ENCODE data around the gene MAP1LC3B2. TPM values are rescaled to one million over a fixed set of nuclear protein-coding genes. Genes with fewer than 3 reads are reported as not detected.

The MAP1LC3B2 gene
- total RNA-seq, 6 experiments from 2014 or later: 0.59 to 1.0 (median 0.70) TPM; not detected in 3

GRCh38 chr12:116551619-116551951, 7.6 kb upstream of the MAP1LC3B2 start:
- no peaks in the 10 kb centered on the region for H3K9me3 ChIP-seq
- no peak for DNase-seq
- no peak for ATAC-seq
- no peaks in the 10 kb centered on the region for H3K27me3 ChIP-seq
- no peak overlapping the region for H3K4me3 ChIP-seq
- H3K36me3 ChIP-seq: no peaks in the 10 kb centered on the region
- no peak for TF ChIP-seq CTCF (IDR thresholded peaks at IDR 0.05)
- TF ChIP-seq POLR2A (IDR thresholded peaks at IDR 0.05): no peak
- H3K27ac ChIP-seq: no peak overlapping the region
- no peaks in the 10 kb centered on the region for H3K4me1 ChIP-seq
- WGBS (ENCODE audit: insufficient coverage, low coverage, low lambda C conversion rate, missing lambda C conversion rate): 67% methylated on average over 2 of the region's 2 CpGs
- intact Hi-C loops (cut with DNase I): no loop called here

- intact Hi-C loops (cut with DNase I): no loop called here
- peak in 2 of 4 donors; percentile 21 to 44 for ATAC-seq
Observed at GRCh38 chr12:116551952-116552772, 7.0 kb upstream of the MAP1LC3B2 start.

GRCh38 chr12:116552773-116553373, 6.3 kb upstream of the MAP1LC3B2 start:
- Histone ChIP-seq H3K27me3 (no peaks in the 10 kb centered on the region), H3K4me3 (no peak overlapping the region), H3K9me3 (no peaks in the 10 kb centered on the region), H3K4me1 (no peaks in the 10 kb centered on the region), H3K27ac (no peak overlapping the region), H3K36me3 (no peaks in the 10 kb centered on the region)
- 87% methylated on average over 14 of the region's 17 CpGs for WGBS (ENCODE audit: insufficient coverage, low coverage, low lambda C conversion rate, missing lambda C conversion rate)
- intact Hi-C loops (cut with DNase I): no loop called here
- DNase-seq (no peak), ATAC-seq (no peak)
- TF ChIP-seq CTCF (IDR thresholded peaks at IDR 0.05) (no peak), POLR2A (IDR thresholded peaks at IDR 0.05) (no peak)

More at GRCh38 chr12:116551952-116552772, 7.0 kb upstream of the MAP1LC3B2 start:
- Histone ChIP-seq H3K9me3 (no peaks in the 10 kb centered on the region), H3K36me3 (no peaks in the 10 kb centered on the region), H3K27me3 (no peaks in the 10 kb centered on the region), H3K4me1 (no peaks in the 10 kb centered on the region), H3K27ac (no peak overlapping the region), H3K4me3 (no peak overlapping the region)
- no peak for DNase-seq
- 81% methylated on average over 16 of the region's 16 CpGs for WGBS (ENCODE audit: insufficient coverage, low coverage, low lambda C conversion rate, missing lambda C conversion rate)
- TF ChIP-seq POLR2A (IDR thresholded peaks at IDR 0.05) (no peak), CTCF (IDR thresholded peaks at IDR 0.05) (no peak)

- intact Hi-C loops (cut with DNase I): no loop called here
- TF ChIP-seq CTCF (IDR thresholded peaks at IDR 0.05): no peak
- TF ChIP-seq POLR2A (IDR thresholded peaks at IDR 0.05): no peak
- no peaks in the 10 kb centered on the region for H3K27me3 ChIP-seq
- no peak overlapping the region for H3K4me3 ChIP-seq
- no peaks in the 10 kb centered on the region for H3K36me3 ChIP-seq
- WGBS (ENCODE audit: insufficient coverage, low coverage, low lambda C conversion rate, missing lambda C conversion rate): 84% methylated on average over 5 of the region's 6 CpGs
- no peak for DNase-seq
- peaks cover 0 to 7% (median 0%) of the 10 kb centered on the region in 4 donors for H3K4me1 ChIP-seq
- ATAC-seq: no peak
- no peaks in the 10 kb centered on the region for H3K9me3 ChIP-seq
- H3K27ac ChIP-seq: no peak overlapping the region
Observed at GRCh38 chr12:116556356-116556952, 2.7 kb upstream of the MAP1LC3B2 start.
